Stimulated activated naive CD4-positive, alpha-beta T cell (primary cell): ENCODE data around the gene FIS1.
"Not testable (repeated sequence)": the region's sequence is repeated elsewhere in the genome, so short reads cannot be mapped to it uniquely, and the experiment has no call there.

ENCODE experiments used
- DNase-seq, 6 experiments: peaks; one replicate each; lab custom pipeline; 2025; lab: John Stamatoyannopoulos, UW

Gene FIS1

DNA sequence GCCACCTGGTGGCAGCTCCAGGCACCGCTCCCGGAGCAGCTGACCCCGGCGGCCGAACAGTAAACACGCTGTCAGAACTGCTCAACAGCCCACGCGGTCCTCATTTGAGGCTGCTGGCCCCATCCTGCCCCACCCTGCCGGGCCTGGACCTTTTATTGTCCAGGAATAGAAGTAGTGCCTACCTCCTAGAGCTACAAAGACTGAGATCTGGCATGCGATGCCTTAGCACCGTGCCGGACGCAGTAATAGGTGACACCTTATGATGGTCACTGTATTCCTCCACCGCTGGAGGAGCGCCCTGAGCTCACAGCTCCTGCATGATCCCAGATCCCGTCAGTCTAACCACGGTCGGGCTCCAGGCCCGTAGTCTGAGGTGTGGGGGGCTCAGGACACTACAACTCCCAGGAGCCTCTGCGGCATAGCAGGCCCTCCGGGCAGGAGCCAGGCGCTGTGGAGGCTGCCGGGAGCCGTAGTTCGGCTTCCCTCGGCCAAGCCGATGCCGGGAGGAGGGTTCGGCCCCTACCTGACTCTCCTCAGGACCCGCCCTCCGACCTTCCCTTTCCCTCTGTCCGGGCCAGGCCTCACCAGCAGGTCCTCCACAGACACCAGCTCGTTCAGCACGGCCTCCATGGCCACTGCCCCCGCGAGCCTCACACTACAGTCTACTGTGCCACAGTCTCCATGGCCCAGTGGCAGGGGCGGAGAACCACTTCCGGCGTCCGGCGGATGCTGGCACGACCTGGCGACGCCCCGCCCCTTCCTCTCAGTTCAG lies at the start of gene FIS1:
FIS1 (minus strand) TSS at position 707 of the 772 bp plus-strand sequence; CDS start at position 630, 77 bp downstream.
- peak; percentile 83 to 99 (median 94) for DNase-seq

- no peak for DNase-seq
These were observed 49.4 kb upstream of the FIS1 start for GRCh38 chr7:101294039-101294831.

- DNase-seq: not testable (repeated sequence)
These were observed 48.5 kb upstream of the FIS1 start for GRCh38 chr7:101293069-101294021.

- DNase-seq: not testable (repeated sequence)
These were observed 47.7 kb upstream of the FIS1 start for GRCh38 chr7:101292566-101292965.

GRCh38 chr7:101290186-101291037 lies 45.5 kb upstream of the FIS1 start:
- peak; percentile 15 to 64 (median 42) for DNase-seq

DNA sequence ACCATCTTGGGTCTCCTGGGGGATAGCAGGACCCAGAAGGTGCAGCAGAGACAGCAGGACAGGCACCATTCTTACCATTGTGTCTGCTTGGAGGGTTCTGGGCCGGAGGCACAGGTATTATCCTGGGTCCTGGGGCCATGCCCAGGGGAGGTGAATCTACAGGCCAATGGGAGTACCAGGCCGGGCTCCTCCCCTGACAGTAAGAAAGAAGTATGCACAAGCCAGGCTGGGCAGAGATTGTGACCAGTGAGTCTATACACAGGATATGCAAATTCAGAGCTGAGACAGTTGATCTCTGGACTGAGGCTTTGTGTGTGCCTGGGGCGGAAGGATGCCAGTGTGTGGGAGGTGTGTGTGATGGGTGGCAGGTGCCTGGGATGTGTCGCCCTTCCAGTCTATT lies 44.8 kb upstream of the FIS1 start:
- not testable (repeated sequence) for DNase-seq

- no peak for DNase-seq
These were observed 43.6 kb upstream of the FIS1 start for GRCh38 chr7:101288439-101288838.

DNA sequence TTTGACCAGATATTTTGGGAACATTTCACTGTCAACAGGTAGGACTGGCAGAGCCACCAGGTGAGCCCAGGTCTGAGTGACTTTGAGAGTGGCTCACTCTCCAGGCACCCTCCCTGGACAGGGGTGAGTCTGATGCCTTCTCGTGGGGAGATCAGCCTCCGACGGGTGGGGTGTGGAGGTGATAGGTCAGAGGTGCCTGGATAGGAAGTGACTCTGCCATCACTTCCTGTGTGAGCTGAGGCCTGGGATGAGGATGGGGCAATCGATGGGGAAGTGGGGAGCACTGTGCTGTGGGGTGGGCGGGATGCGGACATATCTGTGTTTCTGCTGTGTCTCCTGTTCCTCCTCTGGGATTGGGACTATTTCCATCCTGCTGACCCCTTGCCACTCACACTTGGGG lies 42.2 kb upstream of the FIS1 start:
- DNase-seq: no peak

DNA sequence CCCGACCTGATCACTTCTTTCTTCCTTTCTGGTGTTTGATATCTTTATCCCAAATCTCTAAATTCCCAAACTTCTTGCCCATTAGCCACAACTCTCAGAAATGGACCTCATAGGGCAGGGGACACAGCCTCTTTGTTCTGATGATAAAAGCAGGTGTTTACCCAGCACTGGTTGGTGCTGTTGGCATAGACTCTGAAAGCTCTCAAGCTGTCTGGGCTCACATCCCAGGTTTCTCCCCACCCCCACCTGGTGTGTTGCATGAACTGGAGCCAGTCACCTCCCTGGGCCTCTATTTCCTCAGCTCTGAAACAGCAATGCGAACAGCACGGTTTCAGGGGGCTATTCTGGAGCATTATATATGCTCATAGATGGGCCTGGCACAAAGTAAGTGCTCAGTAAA lies 41.0 kb upstream of the FIS1 start:
- not testable (repeated sequence) for DNase-seq

- no peak for DNase-seq
These were observed 40.3 kb upstream of the FIS1 start for GRCh38 chr7:101285171-101285570.

- not testable (repeated sequence) for DNase-seq
These were observed 36.0 kb upstream of the FIS1 start for GRCh38 chr7:101280912-101281311.

GRCh38 chr7:101278461-101279292 lies 33.8 kb upstream of the FIS1 start:
- no peak for DNase-seq

DNA sequence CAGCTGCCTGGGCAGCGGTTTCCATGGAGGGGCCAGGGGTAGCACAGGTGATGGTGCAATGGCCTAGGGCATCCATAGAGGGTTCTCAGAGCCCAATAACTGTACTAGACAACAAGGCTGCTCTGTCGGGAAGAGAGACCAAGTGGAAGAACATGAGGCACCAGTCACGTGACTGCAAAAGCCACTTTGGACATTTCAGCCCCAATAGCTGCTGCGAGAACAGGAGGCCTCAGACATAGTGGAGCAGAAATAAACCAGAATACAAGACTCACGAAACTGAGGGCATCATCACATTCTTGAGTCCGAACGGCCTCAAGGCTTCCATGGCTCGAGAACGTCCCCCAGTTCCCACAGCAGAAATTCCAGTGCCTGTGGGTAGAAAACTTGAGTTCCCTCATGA lies 32.3 kb upstream of the FIS1 start:
- DNase-seq: no peak

GRCh38 chr7:101273206-101273605 lies 28.3 kb upstream of the FIS1 start:
- DNase-seq: no peak

GRCh38 chr7:101271021-101271420 lies 26.1 kb upstream of the FIS1 start:
- no peak for DNase-seq

- no peak for DNase-seq
These were observed 24.8 kb upstream of the FIS1 start for GRCh38 chr7:101269664-101270063.

DNA sequence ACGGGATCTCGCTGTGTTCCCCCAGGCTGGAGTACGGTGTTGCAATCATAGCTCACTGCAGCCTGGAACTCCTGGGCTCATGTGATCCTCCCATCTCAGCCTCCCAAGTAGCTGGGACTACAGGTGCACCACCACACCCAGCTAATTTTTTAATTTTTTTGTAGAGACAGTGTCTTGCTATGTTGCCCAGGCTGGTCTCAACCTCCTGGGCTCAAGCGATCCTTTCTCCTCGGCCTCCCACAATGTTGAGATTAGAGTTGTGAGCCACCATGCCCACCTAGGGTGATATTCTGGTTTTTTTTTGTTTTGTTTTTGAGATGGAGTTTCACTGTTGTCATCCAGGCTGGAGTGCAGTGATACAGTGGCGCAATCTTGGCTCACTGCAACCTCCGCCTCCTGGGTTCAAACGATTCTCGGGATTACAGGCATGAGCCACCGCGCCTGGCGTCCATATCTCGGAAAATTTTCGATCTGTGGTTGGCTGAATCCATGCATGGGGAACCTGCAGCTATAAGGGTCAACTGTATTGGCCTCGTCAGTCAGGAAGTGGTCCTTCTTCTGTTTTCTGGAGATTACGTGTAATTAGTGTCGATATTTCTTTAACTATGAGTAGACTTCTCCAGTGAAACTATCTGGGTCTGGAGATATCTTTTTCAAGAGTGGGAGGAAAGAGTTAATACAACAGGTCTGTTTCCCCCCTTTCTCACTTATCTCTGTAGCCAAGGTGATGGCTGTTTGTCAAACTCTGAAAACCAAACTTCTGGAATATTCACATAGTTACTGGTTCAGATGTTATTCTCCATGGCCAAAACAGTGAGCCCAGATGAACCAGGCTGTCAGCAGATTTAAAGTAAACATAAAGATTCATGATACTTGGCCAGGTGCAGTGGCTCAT lies 21.0 kb upstream of the FIS1 start:
- no peak for DNase-seq

GRCh38 chr7:101264102-101264706 lies 19.3 kb upstream of the FIS1 start:
- DNase-seq: not testable (repeated sequence)
